H1 (cell line): Measurements from ENCODE around the gene CACNB1. TPM values are rescaled to one million over a fixed set of nuclear protein-coding genes. Genes with fewer than 3 reads are reported as not detected.

Experiments
- CTCF ChIA-PET: fragments of 300-600 bp; sonication (Branson Sonifier 250); formaldehyde crosslinking; loops from one replicate; lab custom pipeline; 2021; ENCODE audit not compliant: partially characterized antibody; lab: Charles Lee
- POLR2A ChIA-PET: fragments of 300-600 bp; sonication (Branson Sonifier 250); formaldehyde crosslinking; loops from one replicate; lab custom pipeline; 2021; ENCODE audit warnings: inconsistent platforms; ENCODE audit not compliant: partially characterized antibody; lab: Charles Lee
- DNase-seq, 2 experiments: peaks; one replicate each; pipeline versions ENCODE4 v3.0.0 to v3.0.0-alpha.2; 2010 to 2022; ENCODE audit warnings: low spot score in 2 of 2, low read depth in 1 of 2, mixed read lengths in 1 of 2
- FAIRE-seq: peaks from 2 replicates; lab custom pipeline; 2011; peaks lifted over from hg19 to GRCh38; lab: Jason Lieb, UNC
- H2AFZ ChIP-seq: 2 replicates; pipeline ENCODE4 v1.8.1; 2012; ENCODE audit warnings: low read length, inconsistent platforms
- H2AK5ac ChIP-seq: 2 replicates; pipeline ENCODE4 v1.6.1; 2013; ENCODE audit warnings: low read depth, low read length
- H2BK120ac ChIP-seq: replicated peaks from 2 replicates; pipeline ENCODE3; 2013; ENCODE audit warnings: low read depth, low read length, inconsistent platforms
- H2BK12ac ChIP-seq: 2 replicates; pipeline ENCODE4 v1.6.1; 2013; ENCODE audit warnings: low read depth, low read length
- H2BK15ac ChIP-seq: 2 replicates; pipeline ENCODE4 v1.6.1; 2013; ENCODE audit warnings: low read length
- H2BK20ac ChIP-seq: 2 replicates; pipeline ENCODE4 v1.6.1; 2013; ENCODE audit warnings: low read length
- H2BK5ac ChIP-seq: 2 replicates; pipeline ENCODE4 v1.6.1; 2013; ENCODE audit warnings: low read depth, low read length
- H3K14ac ChIP-seq: 2 replicates; pipeline ENCODE4 v1.6.1; 2013; ENCODE audit warnings: inconsistent platforms; ENCODE audit not compliant: insufficient read length
- H3K18ac ChIP-seq: 2 replicates; pipeline ENCODE4 v1.6.1; 2013; ENCODE audit warnings: low read length; ENCODE audit errors: extremely low read depth
- H3K23ac ChIP-seq: 2 replicates; pipeline ENCODE4 v1.6.1; 2013; ENCODE audit warnings: inconsistent platforms; ENCODE audit not compliant: insufficient read length
- H3K23me2 ChIP-seq: 2 replicates; pipeline ENCODE4 v1.6.1; 2013; ENCODE audit warnings: low read depth, low read length
- H3K27ac ChIP-seq: 2 replicates; pipeline ENCODE4 v1.6.1; 2011; ENCODE audit warnings: low read depth, low read length, inconsistent platforms
- H3K27me3 ChIP-seq, 4 experiments: replicated peaks in 1 of 4; 1 replicate in 1 of 4; 2 replicates in 3 of 4; pipeline versions ENCODE4 v1.6.1 to v1.8.1; 2011 to 2013; ENCODE audit warnings: low read length in 3 of 4, mild to moderate bottlenecking in 3 of 4, inconsistent platforms in 2 of 4, mixed read lengths in 2 of 4, moderate library complexity in 1 of 4; ENCODE audit not compliant: control insufficient read depth in 3 of 4, insufficient read depth in 3 of 4; ENCODE audit errors: extremely low read depth in 1 of 4
- H3K36me3 ChIP-seq, 4 experiments: 2 replicates each; pipeline versions ENCODE4 v1.6.1 to v1.8.1; 2011 to 2013; ENCODE audit warnings: mild to moderate bottlenecking in 4 of 4, low read length in 3 of 4, moderate library complexity in 2 of 4, control low read depth in 1 of 4, inconsistent platforms in 1 of 4; ENCODE audit not compliant: insufficient read depth in 4 of 4, control insufficient read depth in 2 of 4
- H3K4ac ChIP-seq: replicated peaks from 2 replicates; pipeline ENCODE3; 2013; ENCODE audit warnings: low read length, low read depth, mixed read lengths, inconsistent platforms; ENCODE audit not compliant: insufficient read length
- H3K4me1 ChIP-seq, 4 experiments: replicated peaks in 1 of 4; 1 replicate in 1 of 4; 2 replicates in 3 of 4; pipeline versions ENCODE4 v1.6.1 to v1.8.1; 2011 to 2013; ENCODE audit warnings: low read length in 3 of 4, inconsistent platforms in 2 of 4, mixed read lengths in 1 of 4; ENCODE audit not compliant: insufficient read depth in 4 of 4, control insufficient read depth in 3 of 4
- H3K4me2 ChIP-seq, 2 experiments: 2 replicates each; pipeline versions ENCODE4 v1.6.1 to v1.8.1; 2011 to 2013; ENCODE audit warnings: low read depth in 2 of 2, low read length in 2 of 2, control low read depth in 1 of 2, inconsistent platforms in 1 of 2, mild to moderate bottlenecking in 1 of 2; ENCODE audit not compliant: insufficient read depth in 1 of 2
- H3K4me3 ChIP-seq, 4 experiments: fragments of 200-600, 300-600 bp in 1 of 4; sonication (generic), shearing (Covaris generic), sonication (Bioruptor Twin) in 1 of 4; 2 replicates each; pipeline versions ENCODE4 v1.5.1 to v1.8.1; 2011 to 2016; ENCODE audit warnings: low read length in 4 of 4, low read depth in 3 of 4, control low read depth in 2 of 4, inconsistent platforms in 2 of 4, mild to moderate bottlenecking in 2 of 4, mixed read lengths in 1 of 4, moderate library complexity in 1 of 4; ENCODE audit not compliant: insufficient read depth in 2 of 4; ENCODE audit errors: extremely low read depth in 1 of 4
- H3K56ac ChIP-seq: replicated peaks from 2 replicates; pipeline ENCODE3; 2013; ENCODE audit warnings: low read depth, mild to moderate bottlenecking, mixed read lengths, low read length, inconsistent platforms; ENCODE audit not compliant: insufficient read length
- H3K79me1 ChIP-seq: 2 replicates; pipeline ENCODE4 v1.6.1; 2013; ENCODE audit warnings: low read depth, low read length, control low read depth
- H3K79me2 ChIP-seq, 2 experiments: 2 replicates each; pipeline versions ENCODE4 v1.6.1 to v1.8.1; 2012 to 2013; ENCODE audit warnings: low read length in 2 of 2, mild to moderate bottlenecking in 2 of 2, inconsistent platforms in 1 of 2; ENCODE audit not compliant: insufficient read depth in 2 of 2, control insufficient read depth in 1 of 2
- H3K9ac ChIP-seq, 4 experiments: replicated peaks in 1 of 4; 1 replicate in 1 of 4; 2 replicates in 3 of 4; pipeline versions ENCODE4 v1.6.1 to v1.8.1; 2011 to 2013; ENCODE audit warnings: low read depth in 3 of 4, low read length in 3 of 4, control low read depth in 2 of 4, mild to moderate bottlenecking in 2 of 4, moderate library complexity in 2 of 4, inconsistent platforms in 1 of 4; ENCODE audit errors: extremely low read depth in 1 of 4
- H3K9me3 ChIP-seq, 2 experiments: 2 replicates each; pipeline versions ENCODE4 v1.6.1 to v1.8.1; 2012 to 2013; ENCODE audit warnings: mild to moderate bottlenecking in 2 of 2, moderate library complexity in 2 of 2, control low read depth in 1 of 2, inconsistent platforms in 1 of 2, low read depth in 1 of 2, low read length in 1 of 2, mixed read lengths in 1 of 2; ENCODE audit not compliant: insufficient read depth in 2 of 2
- H4K20me1 ChIP-seq, 2 experiments: replicated peaks in 1 of 2; 2 replicates each; pipeline versions ENCODE3 to v1.8.1; 2011 to 2013; ENCODE audit warnings: inconsistent platforms in 2 of 2, low read length in 2 of 2, mild to moderate bottlenecking in 1 of 2; ENCODE audit not compliant: insufficient read depth in 2 of 2, control insufficient read depth in 1 of 2
- H4K5ac ChIP-seq: 2 replicates; pipeline ENCODE4 v1.6.1; 2013; ENCODE audit warnings: low read length, low read depth, mixed read lengths, inconsistent platforms; ENCODE audit not compliant: insufficient read length
- H4K8ac ChIP-seq: 2 replicates; pipeline ENCODE4 v1.8.0; 2013; ENCODE audit warnings: mild to moderate bottlenecking, moderate library complexity, low read length, inconsistent platforms; ENCODE audit not compliant: insufficient read depth; ENCODE audit errors: extremely low read depth
- H4K91ac ChIP-seq: replicated peaks from 2 replicates; pipeline ENCODE3; 2013; ENCODE audit warnings: low read length, mixed read lengths, inconsistent platforms; ENCODE audit not compliant: insufficient read length
- POLR2AphosphoS5 ChIP-seq: IDR thresholded peaks from 2 replicates; pipeline ENCODE4 v1.6.1; 2011; ENCODE audit warnings: low read depth, low read length
- whole genome bisulfite sequencing, 2 experiments: shearing (Covaris generic) in 1 of 2; methylation state at CpG; one replicate each; pipeline versions ENCODE4 v1.1.6 to v1.1.7; 2013 to 2015; ENCODE audit warnings: low lambda C conversion rate in 2 of 2, mixed read lengths in 2 of 2, inconsistent platforms in 1 of 2, low coverage in 1 of 2, missing lambda C conversion rate in 1 of 2; ENCODE audit not compliant: insufficient replicate concordance in 2 of 2, insufficient coverage in 1 of 2, insufficient read length in 1 of 2; ENCODE audit errors: extremely low coverage in 1 of 2, missing lambda C conversion rate in 1 of 2; 5-methylcytosine and 5-hydroxymethylcytosine counted together
- polyA plus RNA-seq, 7 experiments: library from polyadenylated mRNA; depleted of rRNA in 3 of 7; stranded (reverse) in 5 of 7; unstranded in 2 of 7; fragments of >200 nt in 5 of 7; fragments of 200-250 nt in 2 of 7; gene quantifications; 1 replicate in 5 of 7; 2 replicates in 1 of 7; 4 replicates in 1 of 7; pipeline versions ENCODE4 v1.2.1 to v1.2.3, GENCODE V29; 2011 to 2013; ENCODE audit warnings: missing spikeins in 2 of 7, mixed read lengths in 2 of 7
- total RNA-seq: library from RNA; stranded (reverse); fragmentation: NEBNext Ultra II Directional; extraction: Animal tissue kit (Norgen Biotek cat#: 25700); gene quantifications from 2 replicates; pipeline ENCODE4 v1.2.1, GENCODE V29; 2021

CACNB1 gene
- total and polyA plus RNA-seq, 2 of the 8 experiments (the other 6 are each of a cell fraction or from before 2014, with no cell fraction given), result 7.2 to 17.8 TPM

DNA sequence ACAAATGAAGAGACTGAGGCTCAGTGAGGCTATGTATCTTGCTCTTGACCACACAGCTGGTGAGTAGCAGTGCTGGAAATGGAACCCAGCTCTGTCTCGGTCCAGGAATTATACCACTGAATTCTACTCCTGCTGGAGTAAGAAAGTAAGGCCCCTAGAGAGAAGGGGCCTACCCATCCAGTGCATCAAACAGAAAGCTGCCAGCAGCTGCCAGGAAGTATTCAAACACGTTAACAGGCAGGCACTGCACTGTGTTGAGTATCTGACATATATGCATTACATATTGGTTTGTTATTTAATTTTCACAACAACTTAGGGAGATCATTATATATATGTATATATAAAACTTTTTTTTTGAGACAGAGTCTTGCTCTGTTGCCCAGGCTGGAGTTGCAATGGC lies 35.5 kb downstream of the CACNB1 start:
- no peak overlapping the region for H3K18ac ChIP-seq
- CTCF ChIA-PET, result interaction anchor here (0.6 to 10.8 kb wide), 7 partner anchors 7 to 270 kb away, joined by 3 to 151 read pairs (median 4); no protein-coding TSS in a partner anchor
- no peak for TF ChIP-seq POLR2AphosphoS5

More for the DNA sequence above, 35.5 kb downstream of the CACNB1 start:
- Histone ChIP-seq H4K20me1 (no peaks in the 10 kb centered on the region), H2AFZ (no peak overlapping the region), H3K79me2 (no peaks in the 10 kb centered on the region), H3K56ac (no peak overlapping the region), H3K27ac (no peak overlapping the region), H3K27me3 (peaks cover 14 to 23% (median 21%) of the 10 kb centered on the region in 4 experiments), H3K79me1 (no peaks in the 10 kb centered on the region), H3K14ac (no peak overlapping the region), H2BK12ac (0 out of 2 replicates have a peak overlapping the region, but pooled peaks have one; percentile 60), H2BK15ac (no peak overlapping the region), H3K36me3 (no peaks in the 10 kb centered on the region), H4K8ac (no peak overlapping the region), H2BK5ac (no peak overlapping the region), H3K4me1 (peaks cover 0 to 8% (median 6%) of the 10 kb centered on the region in 4 experiments; a peak in 5 of 7 replicates), H2BK120ac (no peak overlapping the region), H3K9me3 (no peaks in the 10 kb centered on the region), H4K5ac (no peak overlapping the region), H4K91ac (no peak overlapping the region), H3K23me2 (peaks cover 12% of the 10 kb centered on the region; the same call in 1 of the 2 replicates), H3K4me2 (no peak overlapping the region), H3K4ac (no peak overlapping the region), H2BK20ac (0 out of 2 replicates have a peak overlapping the region, but pooled peaks have one; percentile 15), H3K23ac (no peak overlapping the region), H2AK5ac (no peak overlapping the region; the same call in 1 of the 2 replicates), H3K4me3 (no peak overlapping the region), H3K9ac (no peak overlapping the region)
- POLR2A ChIA-PET, result interaction anchor here (3.8 kb wide), 1 partner anchor 12 kb away, joined by 11 read pairs; no protein-coding TSS in a partner anchor
- no peak for DNase-seq
- WGBS, 2 experiments, result 84% methylated on average over 2 of the region's 2 CpGs; no CpG with 5 or more reads in 1 of the 2 experiments
- FAIRE-seq, result no peak
